Measurements from ENCODE around the gene MTFMT. TPM values are rescaled to one million over a fixed set of nuclear protein-coding genes. Genes with fewer than 3 reads are reported as not detected.

Gene MTFMT
- total RNA-seq, 1 donor from 2014 or later: 22.1 TPM

GRCh38 chr15:64951777-64952418, 77.5 kb downstream of the MTFMT start:
- TF ChIP-seq, protein P1, sequence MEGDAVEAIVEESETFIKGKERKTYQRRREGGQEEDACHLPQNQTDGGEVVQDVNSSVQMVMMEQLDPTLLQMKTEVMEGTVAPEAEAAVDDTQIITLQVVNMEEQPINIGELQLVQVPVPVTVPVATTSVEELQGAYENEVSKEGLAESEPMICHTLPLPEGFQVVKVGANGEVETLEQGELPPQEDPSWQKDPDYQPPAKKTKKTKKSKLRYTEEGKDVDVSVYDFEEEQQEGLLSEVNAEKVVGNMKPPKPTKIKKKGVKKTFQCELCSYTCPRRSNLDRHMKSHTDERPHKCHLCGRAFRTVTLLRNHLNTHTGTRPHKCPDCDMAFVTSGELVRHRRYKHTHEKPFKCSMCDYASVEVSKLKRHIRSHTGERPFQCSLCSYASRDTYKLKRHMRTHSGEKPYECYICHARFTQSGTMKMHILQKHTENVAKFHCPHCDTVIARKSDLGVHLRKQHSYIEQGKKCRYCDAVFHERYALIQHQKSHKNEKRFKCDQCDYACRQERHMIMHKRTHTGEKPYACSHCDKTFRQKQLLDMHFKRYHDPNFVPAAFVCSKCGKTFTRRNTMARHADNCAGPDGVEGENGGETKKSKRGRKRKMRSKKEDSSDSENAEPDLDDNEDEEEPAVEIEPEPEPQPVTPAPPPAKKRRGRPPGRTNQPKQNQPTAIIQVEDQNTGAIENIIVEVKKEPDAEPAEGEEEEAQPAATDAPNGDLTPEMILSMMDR (conservative IDR thresholded peaks at IDR 0.05; ENCODE audit: low read depth, low read length): no peak

More at GRCh38 chr15:64951777-64952418, 77.5 kb downstream of the MTFMT start:
- no peak for DNase-seq (ENCODE audit: low read depth)
- no peak overlapping the region for H3K4me3 ChIP-seq (ENCODE audit: low read depth, low read length)

Other genes starting within 250 kb of the MTFMT start
- gene PIF1, start 204.0 kb downstream of the MTFMT start, total RNA-seq: 23.3 and 27.6 TPM in 2 replicates
- gene PLEKHO2, start 187.7 kb downstream of the MTFMT start, total RNA-seq: 3.9 and 6.4 TPM in 2 replicates
- 0.51 and 3.0 TPM in 2 replicates for gene ANKDD1A, start 117.7 kb downstream of the MTFMT start, total RNA-seq
- 80.1 and 83.0 TPM in 2 replicates for gene SPG21, start 39.7 kb downstream of the MTFMT start, total RNA-seq
- gene SLC51B, start 15.7 kb upstream of the MTFMT start, total RNA-seq: not detected in 2 replicates
- gene RASL12, start 38.4 kb upstream of the MTFMT start, total RNA-seq: not detected in 2 replicates
- not detected in 2 replicates for gene KBTBD13, start 47.1 kb upstream of the MTFMT start, total RNA-seq
- 0.07 and 0.23 TPM in 2 replicates for gene UBAP1L, start 85.6 kb upstream of the MTFMT start, total RNA-seq
- 24.6 and 26.3 TPM in 2 replicates for gene PDCD7, start 104.2 kb upstream of the MTFMT start, total RNA-seq
- 20.0 and 24.3 TPM in 2 replicates for gene CLPX, start 155.7 kb upstream of the MTFMT start, total RNA-seq
- gene CILP, start 181.8 kb upstream of the MTFMT start, total RNA-seq: not detected in 2 replicates

All from epithelial cell of proximal tubule (primary cell).